Left cardiac atrium (tissue), 4 donors: ENCODE results near the gene SYNPR. TPM values are rescaled to one million over a fixed set of nuclear protein-coding genes. Genes with fewer than 3 reads are reported as not detected.
"Not testable (repeated sequence)": the region's sequence is repeated elsewhere in the genome, so short reads cannot be mapped to it uniquely, and the experiment has no call there.

Experiments
- ATAC-seq, 2 donors: fragments of 200-7000 bp; cut with Tn5 transposase; one replicate each; pipeline ENCODE4 v1.9.1; 2020; ENCODE audit warnings: mild to moderate bottlenecking in 2 of 2, moderate library complexity in 2 of 2
- DNase-seq: peaks from one replicate; pipeline ENCODE4 v3.0.0-alpha.2; 2020
- intact Hi-C, 2 donors: fragments of 100-400 bp; cut with DNase I; formaldehyde crosslinking; loops; one replicate each; pipeline versions ENCODE4 v1.14.1 to v1.15.1; 2022 to 2023
- total RNA-seq, 2 donors: library from RNA; stranded (reverse); fragmentation: NEBNext Ultra II Directional; extraction: Animal tissue kit (Norgen Biotek cat#: 25700); gene quantifications; one replicate each; pipeline ENCODE4 v1.2.1, GENCODE V29; 2021
- donor health status: DM: no; HTN: yes; CAD: no.
- donor health status: DM: no; HTN: yes; CAD: no; lungs with severe emphysema.
- donor health status: DM: yes; HTN: yes; CAD: no.
- donor health status: Dilated cardiomyopathy.

SYNPR gene
- total RNA-seq, 2 donors from 2014 or later: 5.3 to 10.4 TPM

GRCh38 chr3:63644928-63645781 is 367.0 kb downstream of the SYNPR start:
- intact Hi-C loops, ATAC-seq: not testable (repeated sequence)

DNA sequence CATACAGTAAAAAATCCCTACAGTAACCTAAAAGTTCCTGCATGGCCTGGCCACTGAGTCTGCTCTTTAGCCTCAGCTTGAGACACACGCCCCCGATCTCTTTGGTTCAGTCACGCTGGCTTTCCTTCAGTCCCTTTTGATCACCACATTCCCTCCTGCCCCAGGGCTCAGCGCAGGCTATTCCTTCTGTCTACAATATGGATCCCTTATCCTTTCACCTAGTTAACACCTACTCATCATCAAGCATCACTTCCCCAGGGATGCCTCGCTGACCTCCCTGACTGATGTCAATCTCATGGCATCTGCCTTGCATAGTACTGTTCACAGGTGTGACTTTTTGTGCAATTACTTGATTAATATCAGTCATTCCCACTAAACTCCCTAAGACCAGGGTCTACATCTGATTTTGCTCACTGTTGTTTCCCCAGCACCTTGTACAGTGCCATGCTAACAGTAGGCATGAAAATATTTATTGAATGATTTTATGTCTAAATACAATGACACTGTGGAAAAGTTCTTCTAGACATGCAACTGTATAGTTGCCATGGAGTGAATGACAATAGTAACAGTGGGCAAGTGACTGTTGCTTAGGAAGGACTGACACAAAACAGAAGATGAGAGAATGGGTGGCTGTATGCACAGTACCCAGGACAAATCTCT is 374.1 kb downstream of the SYNPR start, which contains the start of gene SNTN:
Gene SNTN, plus strand, starts transcription at position 610 of the 660 bp plus-strand sequence. Its CDS starts 13 bp downstream, at position 623.
- intact Hi-C loops: no loop called here
- DNase-seq (no peak), ATAC-seq (no peak)

More at GRCh38 chr3:63644928-63645781, 367.0 kb downstream of the SYNPR start:
- not testable (repeated sequence) for DNase-seq

- no peak for DNase-seq
- ATAC-seq: no peak
- intact Hi-C loops: no loop called here
Measured at GRCh38 chr3:63654211-63654610, 376.1 kb downstream of the SYNPR start.

- no peak for DNase-seq
- no peak for ATAC-seq
- intact Hi-C loops: no loop called here
Measured at GRCh38 chr3:63654931-63655330, 376.8 kb downstream of the SYNPR start.

- ATAC-seq (no peak), DNase-seq (no peak)
- intact Hi-C loops: no loop called here
Measured at GRCh38 chr3:63655519-63655918, 377.4 kb downstream of the SYNPR start.

DNA sequence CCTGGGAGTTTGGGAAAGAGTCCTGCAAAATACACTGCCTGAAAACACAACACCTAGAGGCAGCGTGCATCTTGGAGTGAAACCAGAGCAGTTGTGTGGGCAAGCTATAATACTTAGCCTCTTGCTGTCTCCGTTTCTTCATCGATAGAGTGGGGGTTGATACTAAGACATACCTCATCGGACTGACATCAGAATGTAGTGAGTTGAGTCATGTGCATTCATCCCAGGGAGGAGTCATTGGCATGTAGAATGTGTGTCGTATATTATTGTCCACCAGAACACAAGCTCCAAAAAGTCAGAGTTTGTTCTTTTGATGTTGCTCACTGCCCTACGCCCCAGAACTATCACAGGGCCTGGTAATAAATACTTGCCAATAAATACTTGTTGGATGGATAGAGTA is 378.7 kb downstream of the SYNPR start:
- DNase-seq: no peak
- ATAC-seq: no peak
- intact Hi-C loops: no loop called here

DNA sequence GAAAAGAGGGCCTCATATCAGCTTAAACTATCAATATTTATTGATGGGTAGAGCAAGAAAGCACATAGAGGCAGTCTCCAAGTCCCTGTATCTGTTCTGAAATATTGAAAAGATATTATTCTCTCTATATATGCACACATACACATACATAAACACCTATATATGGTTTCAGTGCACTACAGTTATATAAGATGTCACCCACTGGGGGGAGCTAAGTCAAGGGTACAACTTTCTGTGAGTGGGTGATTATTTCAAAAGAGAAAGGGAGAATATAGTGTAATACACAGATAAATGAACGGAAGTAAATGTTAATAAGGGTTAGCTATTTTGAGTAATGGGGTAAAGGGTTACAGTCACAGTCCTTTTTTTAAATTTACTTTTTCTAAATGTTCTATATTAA is 383.1 kb downstream of the SYNPR start:
- DNase-seq: no peak
- no peak for ATAC-seq
- intact Hi-C loops: no loop called here

DNA sequence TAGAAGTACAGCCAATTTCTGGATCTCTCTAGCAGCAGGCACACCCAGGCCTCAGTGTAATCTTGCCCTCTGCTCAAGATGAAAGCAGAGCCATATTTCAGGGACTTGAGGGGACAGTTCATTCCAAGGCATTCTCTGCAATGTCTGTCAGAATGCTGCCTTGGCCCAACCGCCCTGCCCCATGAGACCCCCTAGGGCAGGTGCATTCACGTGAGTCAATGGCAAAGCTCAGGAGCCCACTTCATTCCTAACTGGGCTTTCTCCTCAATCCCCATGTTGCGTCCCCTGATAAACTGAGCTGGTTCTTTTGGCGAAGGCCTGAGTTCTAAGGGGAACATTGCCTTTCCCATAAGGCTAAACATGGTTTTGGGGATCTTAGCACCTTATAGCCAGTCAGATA is 383.9 kb downstream of the SYNPR start:
- DNase-seq (no peak), ATAC-seq (no peak)
- intact Hi-C loops: no loop called here

- DNase-seq: no peak
- ATAC-seq: no peak
- intact Hi-C loops: no loop called here
Measured at GRCh38 chr3:63662500-63662899, 384.4 kb downstream of the SYNPR start.
